Measurements from ENCODE around the gene PDE4D. TPM values are rescaled to one million over a fixed set of nuclear protein-coding genes. Genes with fewer than 3 reads are reported as not detected.

The PDE4D gene
- total and polyA plus RNA-seq, 2 donors, result 21.2 to 30.3 TPM

DNA sequence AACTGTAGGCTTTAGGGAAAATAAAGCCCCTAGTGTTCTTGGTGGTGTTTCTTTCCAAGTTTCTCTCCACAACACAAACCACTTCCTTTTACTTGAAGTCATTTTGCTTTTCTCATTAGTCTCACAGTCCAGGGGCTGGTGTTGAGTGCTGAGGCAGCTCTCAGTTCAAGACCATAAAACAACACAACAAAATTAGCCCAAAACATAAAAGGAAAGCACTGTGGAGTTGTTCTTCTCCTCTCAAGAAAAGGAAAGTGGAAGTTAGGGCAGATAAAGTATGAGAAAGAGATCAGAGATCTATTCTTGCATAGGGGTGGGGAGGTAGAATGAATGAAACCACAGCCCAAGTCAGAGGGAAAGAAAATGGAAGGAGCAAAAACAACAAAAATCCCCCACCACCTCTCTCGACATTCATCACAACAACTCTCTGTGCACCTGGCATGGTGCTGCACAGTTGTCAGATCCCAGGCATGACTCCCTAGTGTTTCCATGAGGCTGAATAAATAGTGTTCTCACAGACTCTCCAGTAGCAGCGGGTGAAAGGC, 740.8 kb downstream of the PDE4D start:
- no peak overlapping the region for H3K4me3 ChIP-seq (ENCODE audit: low read length in 2 of 2)
- H3K27ac ChIP-seq (ENCODE audit: low read depth in 1 of 2, low read length in 1 of 2), result peak overlapping the region in 1 of 2 donors; percentile 39
- H3K9me3 ChIP-seq (ENCODE audit: control insufficient read depth in 2 of 2, insufficient read depth in 1 of 2, low read length in 1 of 2), result no peaks in the 10 kb centered on the region
- no peaks in the 10 kb centered on the region for H3K27me3 ChIP-seq (ENCODE audit: control insufficient read depth in 2 of 2, insufficient read depth in 1 of 2, low read length in 1 of 2)
- no peaks in the 10 kb centered on the region for H3K36me3 ChIP-seq (ENCODE audit: control insufficient read depth in 2 of 2, insufficient read depth in 2 of 2, low read length in 1 of 2)
- 58% methylated on average over 2 of the region's 2 CpGs for WGBS
- DNase-seq (ENCODE audit: low read depth in 6 of 9, low spot score in 9 of 9), result peak in 2 of 9 donors; percentile 11 to 47
- peaks cover 4 to 16% of the 10 kb centered on the region in 2 donors for H3K4me1 ChIP-seq (ENCODE audit: control insufficient read depth in 2 of 2, insufficient read depth in 2 of 2, low read length in 2 of 2)

DNA sequence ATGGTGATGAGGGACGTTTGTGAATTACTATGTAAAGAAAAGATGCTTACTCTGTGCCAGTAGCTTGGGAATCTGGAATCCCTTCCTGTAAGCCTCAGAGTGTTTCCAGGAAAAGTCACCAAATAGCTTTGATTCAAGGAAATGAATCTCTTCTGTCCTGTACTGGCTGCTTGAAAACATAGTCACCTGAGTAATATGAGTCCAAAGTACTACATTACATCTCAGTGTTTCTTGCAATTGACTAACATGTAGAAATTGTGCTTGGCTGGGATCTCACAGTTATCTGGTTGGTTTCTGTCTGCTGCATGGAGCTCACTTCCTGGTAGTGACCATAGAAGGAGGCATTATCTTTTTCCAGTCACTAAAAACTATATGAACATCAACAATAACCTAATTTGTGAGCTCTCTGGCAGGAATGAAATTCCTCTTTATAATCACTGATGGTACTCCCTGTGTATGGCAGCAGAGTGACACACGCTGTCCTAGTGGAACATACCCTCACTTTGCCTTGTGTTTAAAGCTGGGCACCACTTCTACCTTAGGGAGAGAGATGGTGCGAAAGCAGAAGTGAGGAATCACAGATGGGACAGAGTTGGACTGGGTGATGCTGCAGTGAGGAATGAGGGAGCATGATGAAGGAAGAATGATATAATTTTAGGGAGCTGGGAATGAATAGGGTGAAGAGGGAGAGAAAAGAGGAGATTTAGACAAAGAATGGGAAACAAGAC, 742.2 kb downstream of the PDE4D start:
- no peak for DNase-seq (ENCODE audit: low read depth in 6 of 9, low spot score in 9 of 9)
- H3K36me3 ChIP-seq (ENCODE audit: control insufficient read depth in 2 of 2, insufficient read depth in 2 of 2, low read length in 1 of 2), result no peaks in the 10 kb centered on the region
- H3K4me3 ChIP-seq (ENCODE audit: low read length in 2 of 2), result no peak overlapping the region
- whole genome bisulfite sequencing, result 96% methylated on average over 3 of the region's 3 CpGs
- no peaks in the 10 kb centered on the region for H3K9me3 ChIP-seq (ENCODE audit: control insufficient read depth in 2 of 2, insufficient read depth in 1 of 2, low read length in 1 of 2)
- peaks cover 4 to 16% of the 10 kb centered on the region in 2 donors for H3K4me1 ChIP-seq (ENCODE audit: control insufficient read depth in 2 of 2, insufficient read depth in 2 of 2, low read length in 2 of 2)
- no peaks in the 10 kb centered on the region for H3K27me3 ChIP-seq (ENCODE audit: control insufficient read depth in 2 of 2, insufficient read depth in 1 of 2, low read length in 1 of 2)
- no peak overlapping the region for H3K27ac ChIP-seq (ENCODE audit: low read depth in 1 of 2, low read length in 1 of 2)

- H3K4me3 ChIP-seq (ENCODE audit: low read length in 2 of 2), result no peak overlapping the region
- no peak for DNase-seq (ENCODE audit: low read depth in 6 of 9, low spot score in 9 of 9)
- H3K27ac ChIP-seq (ENCODE audit: low read depth in 1 of 2, low read length in 1 of 2), result no peak overlapping the region
- no peaks in the 10 kb centered on the region for H3K27me3 ChIP-seq (ENCODE audit: control insufficient read depth in 2 of 2, insufficient read depth in 1 of 2, low read length in 1 of 2)
- WGBS, result 100% methylated on average over 1 of the region's 1 CpG
- H3K9me3 ChIP-seq (ENCODE audit: control insufficient read depth in 2 of 2, insufficient read depth in 1 of 2, low read length in 1 of 2), result no peaks in the 10 kb centered on the region
- no peaks in the 10 kb centered on the region for H3K36me3 ChIP-seq (ENCODE audit: control insufficient read depth in 2 of 2, insufficient read depth in 2 of 2, low read length in 1 of 2)
- peaks cover 4 to 10% of the 10 kb centered on the region in 2 donors for H3K4me1 ChIP-seq (ENCODE audit: control insufficient read depth in 2 of 2, insufficient read depth in 2 of 2, low read length in 2 of 2)
These were observed 743.7 kb downstream of the PDE4D start for GRCh38 chr5:59149827-59150226.

DNA sequence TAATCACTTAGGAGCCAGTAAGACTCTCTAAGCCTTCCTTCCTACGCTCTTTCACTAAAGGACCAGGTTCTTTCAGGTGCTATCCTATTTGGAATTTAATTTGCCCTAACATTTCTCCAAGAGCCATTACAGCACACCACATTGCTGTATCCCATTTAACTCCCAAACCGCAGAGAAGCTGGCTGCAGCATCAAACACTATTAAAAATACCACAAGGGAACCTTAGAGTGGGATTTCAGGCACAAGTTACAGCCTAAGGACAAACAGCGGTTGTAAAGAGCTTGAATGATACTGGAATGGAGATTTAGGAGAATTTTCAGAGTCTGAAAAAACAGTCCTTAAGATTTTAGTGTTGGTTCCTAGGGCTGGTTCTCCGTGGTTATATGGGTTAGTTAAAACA, 744.3 kb downstream of the PDE4D start:
- WGBS, result 97% methylated on average over 4 of the region's 4 CpGs
- DNase-seq (ENCODE audit: low read depth in 6 of 9, low spot score in 9 of 9), result no peak
- Histone ChIP-seq H3K27me3 (ENCODE audit: control insufficient read depth in 2 of 2, insufficient read depth in 1 of 2, low read length in 1 of 2) (no peaks in the 10 kb centered on the region), H3K36me3 (ENCODE audit: control insufficient read depth in 2 of 2, insufficient read depth in 2 of 2, low read length in 1 of 2) (no peaks in the 10 kb centered on the region), H3K9me3 (ENCODE audit: control insufficient read depth in 2 of 2, insufficient read depth in 1 of 2, low read length in 1 of 2) (no peaks in the 10 kb centered on the region), H3K4me3 (ENCODE audit: low read length in 2 of 2) (no peak overlapping the region), H3K27ac (ENCODE audit: low read depth in 1 of 2, low read length in 1 of 2) (no peak overlapping the region), H3K4me1 (ENCODE audit: control insufficient read depth in 2 of 2, insufficient read depth in 2 of 2, low read length in 2 of 2) (peaks cover 4 to 10% of the 10 kb centered on the region in 2 donors)

- Histone ChIP-seq H3K4me3 (ENCODE audit: low read length in 2 of 2) (no peak overlapping the region), H3K4me1 (ENCODE audit: control insufficient read depth in 2 of 2, insufficient read depth in 2 of 2, low read length in 2 of 2) (peaks cover 0 to 3% of the 10 kb centered on the region in 2 donors), H3K27ac (ENCODE audit: low read depth in 1 of 2, low read length in 1 of 2) (no peak overlapping the region), H3K9me3 (ENCODE audit: control insufficient read depth in 2 of 2, insufficient read depth in 1 of 2, low read length in 1 of 2) (no peaks in the 10 kb centered on the region), H3K27me3 (ENCODE audit: control insufficient read depth in 2 of 2, insufficient read depth in 1 of 2, low read length in 1 of 2) (no peaks in the 10 kb centered on the region), H3K36me3 (ENCODE audit: control insufficient read depth in 2 of 2, insufficient read depth in 2 of 2, low read length in 1 of 2) (no peaks in the 10 kb centered on the region)
- no peak for DNase-seq (ENCODE audit: low read depth in 6 of 9, low spot score in 9 of 9)
- WGBS, result 76% methylated on average over 3 of the region's 3 CpGs
These were observed 746.8 kb downstream of the PDE4D start for GRCh38 chr5:59146729-59147128.

GRCh38 chr5:59143926-59144333, 749.6 kb downstream of the PDE4D start:
- DNase-seq (ENCODE audit: low read depth in 6 of 9, low spot score in 9 of 9), result no peak
- H3K27ac ChIP-seq (ENCODE audit: low read depth in 1 of 2, low read length in 1 of 2), result no peak overlapping the region
- no peaks in the 10 kb centered on the region for H3K9me3 ChIP-seq (ENCODE audit: control insufficient read depth in 2 of 2, insufficient read depth in 1 of 2, low read length in 1 of 2)
- H3K27me3 ChIP-seq (ENCODE audit: control insufficient read depth in 2 of 2, insufficient read depth in 1 of 2, low read length in 1 of 2), result no peaks in the 10 kb centered on the region
- H3K4me3 ChIP-seq (ENCODE audit: low read length in 2 of 2), result no peak overlapping the region
- no peaks in the 10 kb centered on the region for H3K4me1 ChIP-seq (ENCODE audit: control insufficient read depth in 2 of 2, insufficient read depth in 2 of 2, low read length in 2 of 2)
- H3K36me3 ChIP-seq (ENCODE audit: control insufficient read depth in 2 of 2, insufficient read depth in 2 of 2, low read length in 1 of 2), result no peaks in the 10 kb centered on the region
- 94% methylated on average over 3 of the region's 3 CpGs for WGBS

DNA sequence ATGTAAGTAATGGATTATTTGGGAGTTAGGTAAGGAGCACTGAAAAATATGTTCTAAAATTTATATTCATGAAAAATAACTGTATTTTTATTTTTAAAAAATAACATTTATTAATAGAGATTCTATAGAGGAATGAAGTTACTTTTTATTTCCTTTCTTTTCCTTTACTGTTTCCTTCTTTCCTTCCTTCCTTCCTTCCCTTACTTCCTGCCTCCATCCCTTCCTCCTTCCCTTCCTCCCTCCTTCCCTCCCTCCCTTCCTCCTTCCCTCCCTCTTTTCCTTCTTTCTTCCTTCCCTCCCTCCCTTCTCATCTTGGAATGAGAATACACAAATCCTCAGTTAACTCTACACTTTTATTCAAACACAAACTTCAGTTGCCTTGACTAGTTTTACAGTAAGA, 750.6 kb downstream of the PDE4D start:
- Histone ChIP-seq H3K36me3 (ENCODE audit: control insufficient read depth in 2 of 2, insufficient read depth in 2 of 2, low read length in 1 of 2) (no peaks in the 10 kb centered on the region), H3K9me3 (ENCODE audit: control insufficient read depth in 2 of 2, insufficient read depth in 1 of 2, low read length in 1 of 2) (no peaks in the 10 kb centered on the region), H3K27me3 (ENCODE audit: control insufficient read depth in 2 of 2, insufficient read depth in 1 of 2, low read length in 1 of 2) (no peaks in the 10 kb centered on the region), H3K4me3 (ENCODE audit: low read length in 2 of 2) (no peak overlapping the region), H3K4me1 (ENCODE audit: control insufficient read depth in 2 of 2, insufficient read depth in 2 of 2, low read length in 2 of 2) (no peaks in the 10 kb centered on the region), H3K27ac (ENCODE audit: low read depth in 1 of 2, low read length in 1 of 2) (no peak overlapping the region)
- DNase-seq (ENCODE audit: low read depth in 6 of 9, low spot score in 9 of 9), result no peak

- H3K27me3 ChIP-seq (ENCODE audit: control insufficient read depth in 2 of 2, insufficient read depth in 1 of 2, low read length in 1 of 2), result no peaks in the 10 kb centered on the region
- WGBS, result 97% methylated on average over 2 of the region's 2 CpGs
- H3K36me3 ChIP-seq (ENCODE audit: control insufficient read depth in 2 of 2, insufficient read depth in 2 of 2, low read length in 1 of 2), result no peaks in the 10 kb centered on the region
- no peak overlapping the region for H3K4me3 ChIP-seq (ENCODE audit: low read length in 2 of 2)
- no peak for DNase-seq (ENCODE audit: low read depth in 6 of 9, low spot score in 9 of 9)
- no peaks in the 10 kb centered on the region for H3K4me1 ChIP-seq (ENCODE audit: control insufficient read depth in 2 of 2, insufficient read depth in 2 of 2, low read length in 2 of 2)
- no peak overlapping the region for H3K27ac ChIP-seq (ENCODE audit: low read depth in 1 of 2, low read length in 1 of 2)
- H3K9me3 ChIP-seq (ENCODE audit: control insufficient read depth in 2 of 2, insufficient read depth in 1 of 2, low read length in 1 of 2), result no peaks in the 10 kb centered on the region
These were observed 751.4 kb downstream of the PDE4D start for GRCh38 chr5:59142138-59142537.

DNA sequence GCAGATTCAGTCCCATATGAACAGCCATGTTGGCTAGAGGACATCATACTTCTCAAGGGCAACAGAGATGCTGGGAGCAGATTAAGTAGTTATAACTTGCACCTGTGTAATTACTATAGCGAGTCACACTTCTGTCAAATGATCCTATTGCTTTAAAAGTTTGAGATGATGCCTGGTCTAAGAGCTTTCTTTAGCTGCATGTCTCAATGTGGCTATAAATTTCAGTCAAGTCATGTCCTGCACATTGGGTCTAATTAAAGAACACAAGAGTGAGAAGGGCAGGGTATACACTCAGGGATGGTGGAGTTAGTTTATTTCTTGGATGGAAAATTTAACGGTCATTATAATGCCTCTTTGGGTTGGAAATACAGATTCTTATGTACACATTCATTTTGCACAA, 753.4 kb downstream of the PDE4D start:
- Histone ChIP-seq H3K4me1 (ENCODE audit: control insufficient read depth in 2 of 2, insufficient read depth in 2 of 2, low read length in 2 of 2) (no peaks in the 10 kb centered on the region), H3K4me3 (ENCODE audit: low read length in 2 of 2) (no peak overlapping the region), H3K36me3 (ENCODE audit: control insufficient read depth in 2 of 2, insufficient read depth in 2 of 2, low read length in 1 of 2) (no peaks in the 10 kb centered on the region), H3K27ac (ENCODE audit: low read depth in 1 of 2, low read length in 1 of 2) (no peak overlapping the region), H3K9me3 (ENCODE audit: control insufficient read depth in 2 of 2, insufficient read depth in 1 of 2, low read length in 1 of 2) (no peaks in the 10 kb centered on the region), H3K27me3 (ENCODE audit: control insufficient read depth in 2 of 2, insufficient read depth in 1 of 2, low read length in 1 of 2) (no peaks in the 10 kb centered on the region)
- DNase-seq (ENCODE audit: low read depth in 6 of 9, low spot score in 9 of 9), result no peak
- 94% methylated on average over 2 of the region's 2 CpGs for WGBS
